PC-9 (cell line): Measurements from ENCODE around the gene CD93. TPM values are rescaled to one million over a fixed set of nuclear protein-coding genes. Genes with fewer than 3 reads are reported as not detected.

Experiments
- BruUV-seq: library from RNA; stranded (reverse); fragments of 400-500 nt; replicated peaks from 2 replicates; lab custom pipeline; 2021; lab: Mats Ljungman, UMichigan
- CTCF ChIA-PET: fragments of 300-600 bp; sonication (Branson Sonifier 250); formaldehyde crosslinking; loops from one replicate; lab custom pipeline; 2022; ENCODE audit warnings: antibody characterized with exemption; lab: Charles Lee
- POLR2A ChIA-PET: fragments of 300-600 bp; sonication (Branson Sonifier 250); formaldehyde crosslinking; loops from one replicate; lab custom pipeline; 2022; ENCODE audit warnings: antibody characterized with exemption; ENCODE audit not compliant: unreplicated experiment; lab: Charles Lee
- DNase-seq, 2 experiments: peaks; one replicate each; pipeline versions ENCODE4 v3.0.0 to v3.0.0-alpha.2; 2015 to 2022; ENCODE audit warnings: mixed read lengths in 1 of 2
- H2AFZ ChIP-seq: fragments of 200-600 bp; sonication (generic); 2 replicates; pipeline ENCODE4 v1.8.1; 2017; ENCODE audit warnings: antibody characterized with exemption
- H3F3A ChIP-seq: fragments of 200-600 bp; sonication (generic); 2 replicates; pipeline ENCODE4 v1.8.1; 2017; ENCODE audit warnings: antibody characterized with exemption, mild to moderate bottlenecking, low read depth; ENCODE audit not compliant: insufficient read depth
- H3K27ac ChIP-seq: fragments of 200-600 bp; sonication (generic); 2 replicates; pipeline ENCODE4 v1.6.1; 2016; ENCODE audit warnings: mixed run types
- H3K27me3 ChIP-seq: fragments of 200-600 bp; sonication (generic); 2 replicates; pipeline ENCODE4 v1.6.1; 2016; ENCODE audit warnings: low read depth, mixed run types; ENCODE audit not compliant: insufficient read depth
- H3K36me3 ChIP-seq: fragments of 200-600 bp; sonication (generic); 2 replicates; pipeline ENCODE4 v1.6.1; 2016; ENCODE audit warnings: low read depth, mixed run types
- H3K4me1 ChIP-seq: fragments of 200-600 bp; sonication (generic); replicated peaks from 2 replicates; pipeline ENCODE4 v1.6.1; 2016; ENCODE audit warnings: mixed run types; ENCODE audit not compliant: insufficient read depth
- H3K4me2 ChIP-seq: fragments of 200-600 bp; sonication (generic); 2 replicates; pipeline ENCODE4 v1.6.1; 2017; ENCODE audit warnings: mixed run types
- H3K4me3 ChIP-seq: fragments of 200-600 bp; sonication (generic); 2 replicates; pipeline ENCODE4 v1.6.1; 2016; ENCODE audit warnings: mixed run types
- H3K79me2 ChIP-seq: fragments of 200-600 bp; sonication (generic); 2 replicates; pipeline ENCODE4 v1.6.1; 2017; ENCODE audit warnings: low read depth, mixed run types
- H3K9me2 ChIP-seq: fragments of 200-600 bp; sonication (generic); 2 replicates; pipeline ENCODE4 v1.8.1; 2017; ENCODE audit warnings: mild to moderate bottlenecking; ENCODE audit not compliant: insufficient read depth
- H3K9me3 ChIP-seq: fragments of 200-600 bp; sonication (generic); 2 replicates; pipeline ENCODE4 v1.8.1; 2016; ENCODE audit warnings: low read depth; ENCODE audit not compliant: insufficient read depth
- H4K20me1 ChIP-seq: fragments of 200-600 bp; sonication (generic); 2 replicates; pipeline ENCODE4 v1.8.1; 2017; ENCODE audit not compliant: insufficient read depth
- EZH2 ChIP-seq: fragments of 200-600 bp; sonication (generic); IDR thresholded peaks from 2 replicates; pipeline ENCODE4 v1.8.0; 2017; ENCODE audit warnings: antibody characterized with exemption, low read depth
- intact Hi-C: fragments of 100-400 bp; cut with micrococcal nuclease; formaldehyde crosslinking; loops from one replicate; pipeline ENCODE4 v1.10.0; 2022; ENCODE audit not compliant: unreplicated experiment
- total RNA-seq: library from RNA; stranded (reverse); gene quantifications from 2 replicates; pipeline ENCODE4 v1.2.3, GENCODE V29; 2021
- TF ChIP-seq, protein P1 (sequence below): fragments of 200-600 bp; sonication (generic); conservative IDR thresholded peaks from 2 replicates; pipeline ENCODE4 v1.6.1; 2017; ENCODE audit warnings: mixed run types, antibody characterized with exemption, mild to moderate bottlenecking, moderate library complexity

CD93 gene
- total RNA-seq, 1 experiment from 2014 or later: 0.07 TPM

DNA sequence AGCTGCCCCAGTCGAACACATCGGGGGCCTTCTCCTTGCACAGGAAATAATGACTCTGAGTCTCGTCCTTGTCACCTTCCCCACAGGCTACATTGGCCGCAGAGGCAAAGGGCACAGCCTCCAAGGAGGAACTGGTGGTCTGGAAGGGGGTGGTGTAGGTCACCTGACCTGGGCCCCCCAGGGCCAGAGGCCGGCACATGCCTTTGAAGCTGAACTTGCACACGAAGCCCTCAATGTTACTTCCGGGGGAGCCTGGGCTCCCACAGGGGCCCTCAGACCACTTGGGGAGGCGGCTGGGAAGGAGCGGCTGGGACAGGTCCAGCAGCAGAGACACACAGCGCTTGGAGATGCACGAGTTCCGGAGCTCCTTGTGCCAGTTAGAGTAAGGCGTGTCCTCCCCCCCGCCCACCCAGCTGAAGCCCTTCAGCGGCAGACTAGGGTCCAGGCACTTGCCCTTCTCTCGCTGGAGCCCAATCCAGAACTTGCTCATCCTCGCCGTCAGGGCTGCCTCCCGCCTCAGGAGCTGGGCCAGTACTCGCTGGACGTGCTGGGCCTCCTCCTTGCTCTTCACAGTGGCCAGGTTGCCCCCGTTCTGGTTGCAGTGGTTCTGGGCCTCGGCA lies 578 bp downstream of the CD93 start:
- ChIA-PET POLR2A (no interaction called here), CTCF (no interaction called here)
- intact Hi-C loops: no loop called here
- Histone ChIP-seq H4K20me1 (no peaks in the 10 kb centered on the region), H3K4me3 (no peak overlapping the region), H3K79me2 (no peaks in the 10 kb centered on the region), H3K4me2 (no peak overlapping the region), H3K9me2 (no peaks in the 10 kb centered on the region), H3F3A (peaks cover 6% of the 10 kb centered on the region; the same call in 1 of the 2 replicates), H3K27me3 (0 out of 2 replicates have a peak, but pooled peaks cover 4% of the 10 kb centered on the region), H3K36me3 (no peaks in the 10 kb centered on the region), H3K27ac (no peak overlapping the region), H2AFZ (no peak overlapping the region), H3K9me3 (no peaks in the 10 kb centered on the region), H3K4me1 (no peaks in the 10 kb centered on the region)
- TF ChIP-seq, protein P1, sequence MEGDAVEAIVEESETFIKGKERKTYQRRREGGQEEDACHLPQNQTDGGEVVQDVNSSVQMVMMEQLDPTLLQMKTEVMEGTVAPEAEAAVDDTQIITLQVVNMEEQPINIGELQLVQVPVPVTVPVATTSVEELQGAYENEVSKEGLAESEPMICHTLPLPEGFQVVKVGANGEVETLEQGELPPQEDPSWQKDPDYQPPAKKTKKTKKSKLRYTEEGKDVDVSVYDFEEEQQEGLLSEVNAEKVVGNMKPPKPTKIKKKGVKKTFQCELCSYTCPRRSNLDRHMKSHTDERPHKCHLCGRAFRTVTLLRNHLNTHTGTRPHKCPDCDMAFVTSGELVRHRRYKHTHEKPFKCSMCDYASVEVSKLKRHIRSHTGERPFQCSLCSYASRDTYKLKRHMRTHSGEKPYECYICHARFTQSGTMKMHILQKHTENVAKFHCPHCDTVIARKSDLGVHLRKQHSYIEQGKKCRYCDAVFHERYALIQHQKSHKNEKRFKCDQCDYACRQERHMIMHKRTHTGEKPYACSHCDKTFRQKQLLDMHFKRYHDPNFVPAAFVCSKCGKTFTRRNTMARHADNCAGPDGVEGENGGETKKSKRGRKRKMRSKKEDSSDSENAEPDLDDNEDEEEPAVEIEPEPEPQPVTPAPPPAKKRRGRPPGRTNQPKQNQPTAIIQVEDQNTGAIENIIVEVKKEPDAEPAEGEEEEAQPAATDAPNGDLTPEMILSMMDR: no peak
- TF ChIP-seq EZH2: no peak
- BruUV-seq: no TSS peak
- no peak for DNase-seq

DNA sequence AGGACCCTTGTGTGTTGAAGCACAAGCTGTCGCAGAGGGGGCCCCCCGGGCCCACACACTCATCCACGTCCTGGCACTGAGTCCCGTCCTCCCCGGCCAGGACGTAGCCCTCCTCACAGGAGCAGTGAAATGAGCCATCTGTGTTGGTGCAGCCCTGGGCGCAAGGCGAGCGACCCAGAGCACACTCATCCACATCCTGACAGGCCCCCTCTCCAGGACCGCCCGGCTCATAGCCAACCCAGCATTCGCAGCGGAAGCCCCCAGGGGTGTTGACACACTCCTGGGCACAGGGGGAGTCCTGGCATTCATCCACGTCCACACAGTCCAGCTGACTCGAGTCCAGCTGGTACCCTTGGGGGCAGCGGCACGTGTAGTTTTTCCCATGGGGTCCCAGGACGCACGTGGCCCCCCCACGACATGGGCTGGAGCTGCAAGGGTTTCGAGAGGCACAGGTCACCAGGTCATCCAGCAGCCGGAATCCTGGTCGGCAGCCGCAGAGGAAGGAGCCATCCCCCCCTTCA lies 1.2 kb downstream of the CD93 start:
- Histone ChIP-seq H3K36me3 (no peaks in the 10 kb centered on the region), H3F3A (peaks cover 6% of the 10 kb centered on the region; the same call in 1 of the 2 replicates), H3K27ac (no peak overlapping the region), H3K79me2 (no peaks in the 10 kb centered on the region), H3K9me2 (no peaks in the 10 kb centered on the region), H3K4me1 (no peaks in the 10 kb centered on the region), H4K20me1 (no peaks in the 10 kb centered on the region), H2AFZ (no peak overlapping the region), H3K4me3 (no peak overlapping the region), H3K27me3 (0 out of 2 replicates have a peak, but pooled peaks cover 4% of the 10 kb centered on the region), H3K9me3 (no peaks in the 10 kb centered on the region), H3K4me2 (no peak overlapping the region)
- no TSS peak for BruUV-seq
- TF ChIP-seq, protein P1: no peak
- TF ChIP-seq EZH2: no peak
- POLR2A ChIA-PET: no interaction called here
- intact Hi-C loops: no loop called here
- no peak for DNase-seq
- CTCF ChIA-PET: no interaction called here

DNA sequence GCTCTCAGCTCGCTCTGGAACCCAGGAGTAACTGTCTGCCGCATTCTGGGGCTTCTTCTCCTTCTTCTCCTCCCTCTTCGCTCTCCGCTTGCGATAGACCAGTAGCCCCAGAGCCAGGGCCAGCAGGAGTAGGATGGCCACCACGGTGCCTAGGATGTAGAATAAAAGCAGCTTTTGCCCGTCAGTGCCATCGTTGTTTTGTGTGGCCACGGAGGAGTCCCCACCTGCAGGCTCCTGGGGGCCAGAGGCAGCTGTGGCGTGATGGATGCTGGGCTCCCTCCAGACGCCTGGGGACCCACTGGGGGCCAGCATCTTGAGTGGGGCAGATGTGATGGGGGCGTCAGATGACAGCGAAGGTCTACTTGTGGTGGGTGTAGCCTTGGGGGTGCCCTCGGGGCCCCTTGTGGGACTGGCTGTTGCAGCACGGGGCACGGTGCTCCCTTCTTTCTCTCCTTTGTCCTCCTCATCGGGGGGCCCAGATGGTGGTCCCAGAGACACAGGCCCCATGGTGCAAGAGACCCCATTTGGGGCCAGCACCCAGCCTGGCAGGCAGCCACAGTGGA lies 1.8 kb downstream of the CD93 start:
- H2AFZ ChIP-seq: no peak overlapping the region
- H3F3A ChIP-seq: peaks cover 6% of the 10 kb centered on the region; the same call in 1 of the 2 replicates
- BruUV-seq: no TSS peak
- intact Hi-C loops: no loop called here
- H3K79me2 ChIP-seq: no peaks in the 10 kb centered on the region
- no peaks in the 10 kb centered on the region for H4K20me1 ChIP-seq
- H3K9me2 ChIP-seq: no peaks in the 10 kb centered on the region
- 0 out of 2 replicates have a peak, but pooled peaks cover 4% of the 10 kb centered on the region for H3K27me3 ChIP-seq
- H3K36me3 ChIP-seq: no peaks in the 10 kb centered on the region
- no peak overlapping the region for H3K4me2 ChIP-seq
- H3K4me3 ChIP-seq: no peak overlapping the region
- H3K4me1 ChIP-seq: no peaks in the 10 kb centered on the region
- H3K27ac ChIP-seq: no peak overlapping the region
- TF ChIP-seq, protein P1: no peak
- TF ChIP-seq EZH2: no peak
- DNase-seq: no peak
- no peaks in the 10 kb centered on the region for H3K9me3 ChIP-seq
- CTCF ChIA-PET: no interaction called here
- POLR2A ChIA-PET: no interaction called here
